Psoas muscle (tissue), 8 donors: ENCODE data around the gene GPC6. TPM values are rescaled to one million over a fixed set of nuclear protein-coding genes. Genes with fewer than 3 reads are reported as not detected.
A peak's percentile ranks its signal among the peaks of the same experiment; 100 is the strongest.

Source experiments
- ATAC-seq, 4 donors: fragments of 200-7000 bp; cut with Tn5 transposase; one replicate each; pipeline ENCODE4 v1.9.1; 2020; ENCODE audit warnings: moderate library complexity in 3 of 4, mild to moderate bottlenecking in 2 of 4
- DNase-seq, 2 donors: peaks; one replicate each; pipeline ENCODE4 v3.0.0-alpha.2; 2020
- H3K27ac ChIP-seq: fragments of 200-600 bp; one replicate; pipeline ENCODE4 v1.8.0; 2022
- H3K27me3 ChIP-seq, 3 donors: fragments of 200-600 bp in 1 of 3; one replicate each; pipeline versions ENCODE4 v1.6.1 to v1.8.0; 2013 to 2022; ENCODE audit warnings: low read length in 2 of 3, mild to moderate bottlenecking in 2 of 3, moderate library complexity in 1 of 3; ENCODE audit not compliant: insufficient read depth in 3 of 3
- H3K36me3 ChIP-seq, 2 donors: fragments of 200-600 bp in 1 of 2; one replicate each; pipeline versions ENCODE4 v1.6.1 to v1.8.0; 2013 to 2022; ENCODE audit warnings: low read depth in 1 of 2, mild to moderate bottlenecking in 1 of 2, moderate library complexity in 1 of 2; ENCODE audit not compliant: insufficient read depth in 1 of 2
- H3K4me1 ChIP-seq: fragments of 200-600 bp; one replicate; pipeline ENCODE4 v1.8.0; 2022
- H3K4me3 ChIP-seq: fragments of 200-600 bp; one replicate; pipeline ENCODE4 v1.8.0; 2022; ENCODE audit warnings: mild to moderate bottlenecking
- H3K9me3 ChIP-seq: fragments of 200-600 bp; one replicate; pipeline ENCODE4 v1.8.0; 2022
- CTCF ChIP-seq: fragments of 200-600 bp; IDR thresholded peaks from one replicate; pipeline ENCODE4 v1.8.0; 2022; ENCODE audit warnings: antibody characterized with exemption
- WGBS, 3 donors: extraction: QIAGEN DNeasy Blood & Tissue Kit; methylation state at CpG; one replicate each; pipeline versions ENCODE4 v1.1.6 to v1.1.7; 2013; 5-methylcytosine and 5-hydroxymethylcytosine counted together
- intact Hi-C, 2 donors: fragments of 100-400 bp; cut with DNase I; formaldehyde crosslinking; loops; one replicate each; pipeline versions ENCODE4 v1.11.0 to v1.14.2; 2022
- polyA plus RNA-seq, 3 donors: library from polyadenylated mRNA; stranded (reverse); fragments of 200-250 nt; gene quantifications; one replicate each; pipeline ENCODE4 v1.2.3, GENCODE V29; 2013
- total RNA-seq, 4 donors: library from RNA; stranded (reverse); fragmentation: NEBNext Ultra II Directional in 2 of 4; extraction: Animal tissue kit (Norgen Biotek cat#: 25700) in 2 of 4; gene quantifications; one replicate each; pipeline versions ENCODE4 v1.2.1 to v1.2.4, GENCODE V29; 2021 to 2023
- donor health status: healthy with polysubstance abuse.
- donor health status: DM: no; HTN: no; CAD: no; lungs with moderate emphysema.
- donor health status: Bipolar disorder and iron deficiency.
- donor health status: healthy.
- donor health status: DM: yes; HTN: yes; CAD: no.
- donor health status: DM: no; HTN: no; CAD: no.
- donor health status: DM: no; HTN: no; CAD: no.
- donor health status: DM: yes; HTN: yes; CAD: no.

Gene GPC6
- total and polyA plus RNA-seq, 7 donors: 0.07 to 3.7 (median 0.57) TPM

- DNase-seq: no peak
- intact Hi-C loops: no loop called here
- H3K4me1 ChIP-seq: no peaks in the 10 kb centered on the region
- 16 to 28% (median 25%) methylated on average over 7 of the region's 7 CpGs for WGBS, 3 donors
- TF ChIP-seq CTCF: no peak
- H3K27ac ChIP-seq: peak overlapping the region; percentile 30
- no peak overlapping the region for H3K4me3 ChIP-seq
- H3K36me3 ChIP-seq: no peaks in the 10 kb centered on the region
- peak in 3 of 4 donors; percentile 8 to 57 (median 56) for ATAC-seq
- no peaks in the 10 kb centered on the region for H3K9me3 ChIP-seq
- no peaks in the 10 kb centered on the region for H3K27me3 ChIP-seq
Observed at GRCh38 chr13:94329277-94329676, 1102.7 kb downstream of the GPC6 start.

GRCh38 chr13:94329754-94330551 lies 1103.3 kb downstream of the GPC6 start:
- Histone ChIP-seq H3K36me3 (no peaks in the 10 kb centered on the region), H3K27ac (peak overlapping the region; percentile 30), H3K4me3 (no peak overlapping the region), H3K27me3 (no peaks in the 10 kb centered on the region), H3K4me1 (no peaks in the 10 kb centered on the region), H3K9me3 (no peaks in the 10 kb centered on the region)
- TF ChIP-seq CTCF: no peak
- no peak for DNase-seq
- ATAC-seq: peak in 3 of 4 donors; percentile 63 to 76 (median 67)
- intact Hi-C loops: no loop called here
- WGBS, 3 donors: 18 to 28% (median 19%) methylated on average over 7 of the region's 7 CpGs

- intact Hi-C loops: no loop called here
- no peak for TF ChIP-seq CTCF
- DNase-seq (no peak), ATAC-seq (no peak)
- Histone ChIP-seq H3K27me3 (no peaks in the 10 kb centered on the region), H3K4me1 (no peaks in the 10 kb centered on the region), H3K36me3 (no peaks in the 10 kb centered on the region), H3K27ac (no peak overlapping the region), H3K9me3 (no peaks in the 10 kb centered on the region), H3K4me3 (no peak overlapping the region)
- WGBS, 3 donors: 87 to 90% (median 88%) methylated on average over 3 of the region's 3 CpGs
Observed at GRCh38 chr13:94330552-94331071, 1104.0 kb downstream of the GPC6 start.

GRCh38 chr13:94331281-94331680 lies 1104.7 kb downstream of the GPC6 start:
- no peak overlapping the region for H3K27ac ChIP-seq
- no peaks in the 10 kb centered on the region for H3K27me3 ChIP-seq
- intact Hi-C loops: no loop called here
- H3K36me3 ChIP-seq: no peaks in the 10 kb centered on the region
- no peak for DNase-seq
- H3K4me1 ChIP-seq: no peaks in the 10 kb centered on the region
- no peaks in the 10 kb centered on the region for H3K9me3 ChIP-seq
- TF ChIP-seq CTCF: no peak
- WGBS, 3 donors: 52 to 82% (median 61%) methylated on average over 3 of the region's 3 CpGs
- no peak overlapping the region for H3K4me3 ChIP-seq
- ATAC-seq: no peak
